ENCODE results near the gene TMEM270. TPM values are rescaled to one million over a fixed set of nuclear protein-coding genes. Genes with fewer than 3 reads are reported as not detected.
"Not testable (repeated sequence)": the region's sequence is repeated elsewhere in the genome, so short reads cannot be mapped to it uniquely, and the experiment has no call there.

Gene TMEM270
- total RNA-seq, 1 donor from 2014 or later: not detected

GRCh38 chr7:73852500-73852899, 8.5 kb upstream of the TMEM270 start:
- DNase-seq (ENCODE audit: low read depth in 2 of 2): no peak

- DNase-seq (ENCODE audit: low read depth in 2 of 2): no peak
Measured at GRCh38 chr7:73856941-73857340, 4.0 kb upstream of the TMEM270 start.

DNA sequence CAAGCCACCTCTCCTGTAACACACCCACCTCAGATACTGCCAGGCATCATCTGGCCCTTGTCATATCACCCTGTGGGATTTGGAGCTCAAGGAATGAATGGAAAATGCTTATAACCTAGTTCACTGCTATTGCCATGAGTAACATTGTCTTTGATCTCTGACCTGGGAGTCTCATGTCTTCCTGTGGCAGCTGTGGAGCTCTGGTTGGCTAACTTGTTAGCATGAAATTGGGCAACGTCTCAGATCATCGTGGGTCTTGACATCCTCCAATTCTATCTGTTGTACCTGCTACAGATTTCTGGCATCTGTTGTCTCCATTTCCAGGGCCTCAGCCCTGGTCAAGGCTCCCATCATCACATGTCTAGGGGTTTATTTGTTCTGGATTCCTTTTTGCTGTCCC, 2.2 kb upstream of the TMEM270 start:
- DNase-seq (ENCODE audit: low read depth in 2 of 2): no peak

DNA sequence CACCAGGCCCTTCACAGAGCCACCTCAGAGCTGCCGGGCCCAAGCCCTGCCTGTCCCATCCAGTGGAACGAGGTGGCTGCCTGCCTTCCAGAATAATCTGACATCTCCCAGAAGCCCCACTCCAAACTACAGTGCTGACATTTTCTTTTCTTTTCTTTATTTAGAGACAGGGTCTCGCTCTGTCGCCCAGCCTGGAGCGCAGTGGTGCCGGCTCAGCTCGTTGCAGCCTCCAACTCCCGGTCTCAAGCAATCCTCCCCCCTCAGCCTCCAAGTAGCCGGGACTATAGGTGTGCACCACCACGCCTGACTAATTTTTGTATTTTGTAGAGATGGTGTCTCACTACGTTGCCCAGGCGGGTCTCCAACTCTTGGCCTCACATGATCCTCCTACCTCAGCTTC, 346 bp downstream of the TMEM270 start:
- no peak for DNase-seq (ENCODE audit: low read depth in 2 of 2)

DNA sequence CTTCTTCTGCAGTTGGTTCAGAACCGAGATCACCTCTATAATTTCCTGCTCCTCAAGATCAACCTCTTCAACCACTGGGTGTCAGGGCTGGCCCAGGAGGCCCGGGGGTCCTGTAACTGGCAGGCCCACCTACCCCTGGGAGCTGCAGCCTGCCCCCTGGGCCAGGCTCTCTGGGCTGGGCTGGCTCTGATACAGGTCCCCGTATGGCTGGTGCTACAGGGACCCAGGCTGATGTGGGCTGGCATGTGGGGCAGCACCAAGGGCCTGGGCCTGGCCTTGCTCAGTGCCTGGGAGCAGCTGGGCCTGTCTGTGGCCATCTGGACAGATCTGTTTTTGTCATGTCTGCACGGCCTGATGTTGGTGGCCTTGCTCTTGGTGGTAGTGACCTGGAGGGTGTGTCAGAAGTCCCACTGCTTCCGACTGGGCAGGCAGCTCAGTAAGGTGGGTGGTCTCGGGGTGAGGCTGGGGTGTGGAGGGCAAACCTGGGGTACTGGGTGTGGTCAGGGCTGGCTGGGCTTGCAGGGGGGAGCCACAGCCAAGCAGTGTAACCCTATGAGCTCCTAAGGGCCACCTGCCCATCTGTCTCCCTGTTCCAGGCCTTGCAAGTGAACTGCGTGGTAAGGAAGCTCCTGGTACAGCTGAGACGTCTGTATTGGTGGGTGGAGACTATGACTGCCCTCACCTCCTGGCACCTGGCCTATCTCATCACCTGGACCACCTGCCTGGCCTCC, 4.2 kb downstream of the TMEM270 start:
- DNase-seq (ENCODE audit: low read depth in 2 of 2): no peak

- DNase-seq (ENCODE audit: low read depth in 2 of 2): peak in 1 of 2 donors; percentile 62
Measured at GRCh38 chr7:73865738-73866445, 4.9 kb downstream of the TMEM270 start.

DNA sequence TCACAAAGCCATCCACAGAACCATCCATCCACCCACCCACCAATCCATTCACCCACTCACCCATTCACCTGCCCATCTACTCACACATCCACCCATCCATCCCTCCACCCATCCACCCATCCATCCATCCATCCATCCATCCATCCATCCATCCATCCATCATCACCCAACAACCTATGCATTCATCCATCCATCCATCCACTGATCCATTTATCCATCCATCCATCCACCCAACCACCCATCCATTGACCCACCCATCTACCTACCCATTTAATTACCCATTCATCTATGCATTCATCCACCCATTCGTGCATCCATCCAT, 5.4 kb downstream of the TMEM270 start:
- DNase-seq (ENCODE audit: low read depth in 2 of 2): no peak

- DNase-seq (ENCODE audit: low read depth in 2 of 2): peak; percentile 43 to 46
Measured at GRCh38 chr7:73869011-73869798, 8.2 kb downstream of the TMEM270 start.

DNA sequence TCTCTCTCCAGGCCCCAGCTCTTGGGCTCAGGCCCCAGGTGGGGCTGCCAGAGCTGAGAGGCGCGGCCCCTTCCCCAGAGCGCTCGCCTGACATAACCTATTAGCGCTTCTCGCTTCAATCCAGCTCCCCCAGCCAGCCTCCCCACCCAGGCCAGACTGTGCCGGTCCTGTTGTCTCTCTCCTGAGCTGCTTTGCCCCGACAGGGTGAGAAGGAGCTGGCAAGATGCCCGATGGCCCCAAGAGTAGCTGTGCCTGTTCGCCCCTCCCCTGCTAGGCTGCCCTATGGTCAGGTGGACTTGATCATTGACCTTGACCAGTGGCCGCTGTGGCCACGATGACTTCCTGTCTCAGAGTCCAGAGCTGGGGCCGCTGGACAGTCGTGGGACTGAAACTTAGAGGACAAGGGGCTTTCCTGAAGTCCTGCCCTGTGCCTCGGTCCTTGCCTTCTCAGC, 9.1 kb downstream of the TMEM270 start:
- DNase-seq (ENCODE audit: low read depth in 2 of 2): no peak

GRCh38 chr7:73871163-73872011, 10.4 kb downstream of the TMEM270 start:
- DNase-seq (ENCODE audit: low read depth in 2 of 2): no peak

GRCh38 chr7:73872056-73872908, 11.3 kb downstream of the TMEM270 start:
- DNase-seq (ENCODE audit: low read depth in 2 of 2): no peak

- no peak for DNase-seq (ENCODE audit: low read depth in 2 of 2)
Measured at GRCh38 chr7:73876361-73876760, 15.4 kb downstream of the TMEM270 start.

DNA sequence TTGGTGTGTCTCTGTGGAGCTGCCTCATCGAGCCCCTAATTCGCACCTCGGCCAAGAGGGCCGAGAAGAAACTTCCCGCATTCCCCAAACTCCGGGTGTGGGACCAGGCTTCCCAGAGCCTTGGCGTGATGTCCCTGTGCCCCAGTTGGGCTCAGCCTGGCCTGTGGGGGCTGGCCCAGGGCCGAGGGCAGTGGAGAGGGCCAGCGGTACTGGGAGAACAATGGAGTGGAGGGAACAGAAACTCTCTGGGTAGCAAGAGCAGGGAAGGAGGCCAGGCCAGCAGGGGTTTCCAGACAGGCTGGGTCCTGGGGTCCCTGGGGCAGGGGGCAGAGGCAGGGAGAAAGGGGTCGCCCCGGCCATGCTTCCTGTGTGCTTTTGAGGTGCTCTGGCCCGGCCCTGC, 16.0 kb downstream of the TMEM270 start:
- DNase-seq (ENCODE audit: low read depth in 2 of 2): no peak

- peak in 1 of 2 donors; percentile 56 for DNase-seq (ENCODE audit: low read depth in 2 of 2)
Measured at GRCh38 chr7:73879977-73880681, 19.2 kb downstream of the TMEM270 start.

- no peak for DNase-seq (ENCODE audit: low read depth in 2 of 2)
Measured at GRCh38 chr7:73880755-73881328, 19.9 kb downstream of the TMEM270 start.

DNA sequence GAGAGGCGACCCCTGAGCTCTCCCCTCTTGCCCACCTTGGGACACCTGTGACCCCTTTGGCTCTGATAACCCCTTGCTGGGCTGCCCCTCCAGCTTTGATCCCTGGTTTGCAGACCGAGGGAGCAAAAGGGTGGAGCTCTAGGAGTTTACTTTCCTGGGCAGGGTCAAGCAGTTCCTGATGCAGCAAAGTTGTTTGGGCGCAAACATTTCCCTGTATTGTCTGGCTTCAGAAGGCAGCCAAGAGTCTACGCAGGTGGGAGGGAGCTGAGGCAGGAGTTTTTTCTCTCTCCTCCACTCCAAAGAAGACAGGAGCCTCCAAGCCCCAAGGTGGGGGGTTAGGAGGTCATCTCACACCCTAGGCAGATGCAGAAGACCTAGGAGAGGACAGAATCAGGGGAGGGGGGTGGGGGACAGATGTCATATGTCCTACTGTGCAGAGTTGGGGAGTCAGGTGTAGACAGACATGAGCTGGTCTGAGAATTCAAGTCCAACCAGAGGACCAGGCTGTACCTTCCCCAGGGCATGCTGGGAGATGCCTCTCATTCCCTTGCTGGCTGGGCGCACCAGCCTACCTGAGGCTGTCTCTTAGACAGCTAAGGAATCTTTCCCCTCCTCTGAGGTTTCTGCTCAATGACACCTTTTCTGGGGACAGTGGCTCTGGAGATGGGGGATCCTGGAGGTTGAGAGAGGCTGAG, 20.5 kb downstream of the TMEM270 start:
- DNase-seq (ENCODE audit: low read depth in 2 of 2): peak in 1 of 2 donors; percentile 58

- no peak for DNase-seq (ENCODE audit: low read depth in 2 of 2)
Measured at GRCh38 chr7:73882047-73882402, 21.1 kb downstream of the TMEM270 start.

DNA sequence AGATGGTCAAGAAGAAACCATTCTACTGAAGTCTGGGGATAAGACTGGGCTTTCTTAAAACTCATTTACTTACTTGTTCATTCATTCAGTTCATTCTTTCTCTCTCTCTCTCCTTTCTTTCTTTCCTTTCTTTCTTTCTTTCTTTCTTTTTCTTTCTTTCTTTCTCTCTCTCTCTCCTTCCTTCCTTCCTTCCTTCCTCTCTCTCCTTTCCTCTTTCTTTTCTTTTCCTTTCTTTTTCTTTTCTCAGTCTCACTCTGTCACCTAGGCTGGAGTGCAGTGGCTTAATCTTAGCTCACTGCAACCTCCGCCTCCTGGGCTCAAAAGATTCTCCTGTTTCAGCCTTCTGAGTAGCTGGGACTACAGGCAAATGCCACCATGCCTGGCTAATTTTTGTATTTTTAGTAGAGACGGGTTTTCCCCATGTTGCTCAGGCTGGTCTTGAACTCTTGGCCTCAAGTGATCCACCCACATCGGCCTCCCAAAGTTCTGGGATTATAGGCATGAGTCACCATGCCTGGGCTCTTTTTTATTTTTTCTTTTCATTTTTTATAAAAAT, 24.0 kb downstream of the TMEM270 start:
- DNase-seq (ENCODE audit: low read depth in 2 of 2): not testable (repeated sequence)
